Activated naive CD4-positive, alpha-beta T cell (primary cell): ENCODE data around the gene TK1.
A peak's percentile ranks its signal among the peaks of the same experiment; 100 is the strongest.
"Not testable (repeated sequence)": the region's sequence is repeated elsewhere in the genome, so short reads cannot be mapped to it uniquely, and the experiment has no call there.

ENCODE experiments used
- DNase-seq, 4 experiments: peaks; one replicate each; lab custom pipeline; 2025; lab: John Stamatoyannopoulos, UW

TK1 gene

GRCh38 chr17:78186692-78187595, at the start of gene TK1, which contains the start of gene AFMID:
Gene TK1 (minus strand): TSS chr17:78187052. CDS start chr17:78186994, 58 bp downstream.
Gene AFMID (plus strand): TSS chr17:78187362. CDS start chr17:78187371, 9 bp downstream.
- peak; percentile 44 to 63 (median 56) for DNase-seq

GRCh38 chr17:78235885-78236284, 49.0 kb upstream of the TK1 start:
- DNase-seq: no peak

GRCh38 chr17:78235022-78235421, 48.2 kb upstream of the TK1 start:
- not testable (repeated sequence) for DNase-seq

GRCh38 chr17:78234261-78234865, 47.5 kb upstream of the TK1 start:
- no peak for DNase-seq

GRCh38 chr17:78233678-78234077, 46.8 kb upstream of the TK1 start:
- DNase-seq: no peak

GRCh38 chr17:78232859-78233173, 46.0 kb upstream of the TK1 start:
- no peak for DNase-seq

- peak in 1 of 4 experiments; percentile 37 for DNase-seq
Observed at GRCh38 chr17:78231991-78232858, 45.4 kb upstream of the TK1 start.

GRCh38 chr17:78230996-78231935, 44.4 kb upstream of the TK1 start, which contains the start of gene TMEM235:
Gene TMEM235 (plus strand): TSS chr17:78231631. CDS start chr17:78232024, 393 bp downstream.
- DNase-seq: no peak

GRCh38 chr17:78230252-78230962, 43.6 kb upstream of the TK1 start:
- DNase-seq: no peak

GRCh38 chr17:78228176-78228575, 41.3 kb upstream of the TK1 start:
- no peak for DNase-seq

- DNase-seq: no peak
Observed at GRCh38 chr17:78227455-78227916, 40.6 kb upstream of the TK1 start.

- DNase-seq: no peak
Observed at GRCh38 chr17:78226759-78227454, 40.1 kb upstream of the TK1 start.

- no peak for DNase-seq
Observed at GRCh38 chr17:78226055-78226758, 39.4 kb upstream of the TK1 start.

GRCh38 chr17:78225088-78225865, 38.4 kb upstream of the TK1 start:
- DNase-seq: no peak

GRCh38 chr17:78224231-78225087, 37.6 kb upstream of the TK1 start:
- no peak for DNase-seq

- no peak for DNase-seq
Observed at GRCh38 chr17:78223765-78224164, 36.9 kb upstream of the TK1 start.

GRCh38 chr17:78223061-78223460, 36.2 kb upstream of the TK1 start:
- no peak for DNase-seq
